Skeletal muscle cell (primary cell): ENCODE data around the gene ATAD2B.

Experiments
- DNase-seq: peaks from one replicate; pipeline ENCODE4 v3.0.0-alpha.2; 2010; ENCODE audit warnings: low read depth
- H3K4me3 ChIP-seq: 2 replicates; pipeline ENCODE4 v1.5.1; 2011; ENCODE audit warnings: low read depth, mild to moderate bottlenecking, control low read depth, low read length, moderate library complexity

The ATAD2B gene

DNA sequence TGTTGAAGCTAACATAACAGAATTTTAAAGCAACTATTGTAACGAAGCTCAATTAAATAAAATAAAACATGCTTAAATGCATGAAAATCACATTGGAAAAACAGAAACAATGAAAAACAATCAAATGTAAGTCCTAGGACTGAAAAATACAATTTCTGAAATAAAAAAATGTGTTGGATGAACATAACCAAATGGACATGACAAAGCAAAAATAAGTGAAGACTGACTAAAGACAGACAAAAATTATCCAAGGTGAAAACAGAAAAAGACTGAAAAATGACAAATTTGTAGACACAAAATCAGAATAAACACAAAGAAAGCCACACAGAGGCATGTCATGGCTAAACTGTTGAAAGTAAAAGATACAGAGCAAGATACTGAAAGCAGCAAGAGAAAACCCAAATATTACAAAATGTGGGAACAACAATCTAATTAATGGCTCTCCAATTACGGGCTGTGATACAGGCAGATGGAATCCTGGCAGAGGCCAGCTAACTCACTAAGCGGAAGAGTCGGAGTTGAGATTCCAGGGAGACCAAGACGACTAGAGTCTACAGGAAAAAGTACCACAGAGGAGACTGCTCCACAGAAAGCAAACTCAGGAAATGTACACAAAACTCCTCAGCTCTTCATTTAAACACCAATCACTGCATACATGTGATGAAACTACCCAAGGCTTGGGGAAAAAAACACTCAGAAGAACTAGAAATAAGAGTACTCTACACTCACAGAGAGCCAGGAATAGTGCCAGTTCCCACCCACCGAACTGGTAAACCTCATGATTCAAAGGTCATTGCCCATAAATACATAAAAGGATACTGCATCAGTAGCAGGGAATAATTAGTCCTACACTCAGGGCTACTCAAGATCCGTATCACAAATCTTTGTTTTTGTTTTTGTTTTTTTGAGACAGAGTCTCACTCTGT lies 83.6 kb downstream of the ATAD2B start:
- no peak for DNase-seq
- H3K4me3 ChIP-seq = no peak overlapping the region

DNA sequence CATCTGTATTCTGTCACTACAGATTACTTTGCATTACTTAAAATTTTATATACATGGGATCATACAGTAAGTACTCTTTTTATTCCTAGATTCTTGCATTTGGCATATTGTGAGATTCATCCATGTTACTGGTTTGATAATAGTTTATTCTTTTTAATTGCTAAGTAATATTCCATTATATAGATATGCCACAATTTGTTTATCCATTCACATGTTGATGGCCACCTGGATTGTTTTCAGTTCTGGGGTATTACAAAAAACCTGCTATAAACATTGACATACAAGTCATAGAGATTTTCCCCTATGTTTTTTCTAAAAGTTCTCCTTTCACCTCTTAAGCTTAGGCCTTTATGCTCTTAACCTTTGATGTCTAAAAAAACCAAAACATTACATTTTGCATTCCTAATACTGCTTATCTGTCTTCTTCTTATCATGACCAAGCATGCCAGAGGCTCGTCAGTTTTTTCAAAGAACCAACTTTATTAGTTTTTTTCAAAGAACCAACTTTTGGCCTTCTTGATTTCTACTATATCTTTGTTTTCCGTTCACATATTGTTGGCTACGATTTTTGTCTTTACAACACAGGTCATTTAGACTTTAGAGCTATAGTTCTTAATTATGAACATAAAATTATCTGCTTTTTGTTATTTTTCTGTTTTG lies 86.9 kb downstream of the ATAD2B start:
- H3K4me3 ChIP-seq = no peak overlapping the region
- DNase-seq = no peak

GRCh38 chr2:23838996-23839395 lies 87.9 kb downstream of the ATAD2B start:
- no peak overlapping the region for H3K4me3 ChIP-seq
- no peak for DNase-seq

GRCh38 chr2:23838581-23838980 lies 88.3 kb downstream of the ATAD2B start:
- DNase-seq = no peak
- H3K4me3 ChIP-seq = no peak overlapping the region

- no peak for DNase-seq
- H3K4me3 ChIP-seq = no peak overlapping the region
Measured at GRCh38 chr2:23837871-23838270, 89.1 kb downstream of the ATAD2B start.

DNA sequence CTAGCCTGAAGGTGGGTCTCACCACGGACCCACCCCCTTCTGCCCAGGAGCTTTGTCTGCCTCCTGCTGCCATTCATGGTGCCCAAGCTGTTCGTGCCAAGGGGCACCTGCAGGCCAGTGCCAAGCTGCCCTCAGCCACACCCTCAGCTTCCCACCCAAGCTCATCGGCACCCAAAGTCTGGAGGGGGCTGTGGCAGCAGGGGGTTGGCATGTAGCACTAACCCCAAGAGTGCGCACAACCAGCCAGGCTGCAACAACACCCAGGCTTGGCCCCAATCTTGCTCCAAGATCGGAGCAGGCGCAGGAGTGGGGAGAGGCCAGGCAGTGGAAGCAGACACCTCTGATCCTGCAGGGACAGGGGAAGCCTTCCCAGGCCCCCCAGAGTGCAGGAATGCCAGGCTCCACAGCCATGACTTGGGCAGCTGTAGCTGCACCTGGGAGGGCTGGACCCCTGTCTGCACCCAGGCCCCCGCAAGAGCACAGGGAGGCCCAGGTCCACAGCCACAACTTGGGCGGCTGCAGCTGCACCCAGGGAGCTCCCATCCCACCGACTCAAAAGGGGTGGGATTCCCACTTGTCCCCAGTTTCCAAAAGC lies 89.9 kb downstream of the ATAD2B start:
- no peak for DNase-seq
- H3K4me3 ChIP-seq = no peak overlapping the region

- no peak overlapping the region for H3K4me3 ChIP-seq
- no peak for DNase-seq
Measured at GRCh38 chr2:23836505-23836904, 90.4 kb downstream of the ATAD2B start.

DNA sequence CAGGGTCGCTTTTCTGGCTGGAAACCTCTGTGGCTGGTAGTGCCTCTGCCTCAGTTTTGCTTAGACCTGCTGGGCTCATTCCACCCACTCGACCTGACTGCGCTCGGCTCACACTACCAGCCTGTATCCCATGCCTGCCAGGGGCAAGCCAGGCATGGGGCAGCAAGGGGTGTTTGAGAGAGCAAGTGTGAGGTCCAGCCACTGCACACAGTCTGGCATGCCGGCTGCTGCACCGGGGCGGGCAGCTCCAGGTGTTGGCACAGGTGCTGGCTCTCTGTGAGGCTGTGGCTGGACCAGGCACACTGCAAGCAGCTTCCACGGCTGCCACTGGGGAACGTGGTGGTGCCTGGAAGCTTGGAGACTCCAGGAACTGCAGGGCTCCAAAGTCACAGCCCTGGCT lies 90.9 kb downstream of the ATAD2B start:
- no peak for DNase-seq
- no peak overlapping the region for H3K4me3 ChIP-seq

GRCh38 chr2:23835423-23835822 lies 91.5 kb downstream of the ATAD2B start:
- no peak for DNase-seq
- H3K4me3 ChIP-seq = no peak overlapping the region

GRCh38 chr2:23828986-23829385 lies 97.9 kb downstream of the ATAD2B start:
- no peak for DNase-seq
- H3K4me3 ChIP-seq = no peak overlapping the region

GRCh38 chr2:23828256-23828980 lies 98.5 kb downstream of the ATAD2B start:
- no peak for DNase-seq

DNA sequence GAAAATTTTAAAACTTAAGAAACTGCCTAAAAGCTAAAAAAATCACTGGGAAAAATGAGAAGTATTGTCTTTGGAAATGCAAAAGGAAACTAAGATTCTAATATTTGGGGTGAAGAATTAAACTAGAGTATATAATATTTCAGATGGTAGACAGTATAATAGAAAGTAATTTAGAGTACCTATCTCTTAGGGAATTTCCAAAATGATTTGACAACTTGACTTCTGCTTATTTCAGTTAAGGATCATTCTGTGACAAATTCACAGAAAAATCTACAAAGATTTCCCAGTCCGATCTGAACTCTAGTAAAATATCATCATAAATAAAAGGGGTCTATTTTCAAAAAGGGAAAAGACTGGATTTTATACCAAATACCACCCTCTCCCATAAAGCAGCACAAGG lies 99.6 kb downstream of the ATAD2B start:
- DNase-seq = no peak
- H3K4me3 ChIP-seq = no peak overlapping the region

More at GRCh38 chr2:23828256-23828980, 98.5 kb downstream of the ATAD2B start:
- no peak overlapping the region for H3K4me3 ChIP-seq

- DNase-seq = no peak
- no peak overlapping the region for H3K4me3 ChIP-seq
Measured at GRCh38 chr2:23826771-23827170, 100.2 kb downstream of the ATAD2B start.

DNA sequence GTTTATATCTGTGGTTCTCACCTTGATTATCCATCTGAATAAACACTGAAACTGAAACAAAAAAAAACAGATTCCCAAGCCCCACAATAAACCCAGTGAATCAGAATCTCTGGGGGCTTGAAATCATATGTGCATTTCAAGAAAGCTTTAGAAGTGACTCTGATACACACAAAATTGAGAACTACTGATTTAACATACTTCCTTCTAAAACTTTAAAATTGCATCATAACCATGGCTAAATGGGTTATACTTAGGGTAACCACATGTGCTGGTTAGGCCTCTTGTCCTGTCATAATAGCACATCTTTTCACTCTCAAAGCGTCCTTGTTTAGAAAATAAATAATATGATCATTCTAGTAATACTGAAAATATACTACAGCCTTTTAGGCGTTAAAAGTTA lies 100.9 kb downstream of the ATAD2B start:
- no peak for DNase-seq
- H3K4me3 ChIP-seq = no peak overlapping the region

GRCh38 chr2:23824777-23825212 lies 102.1 kb downstream of the ATAD2B start:
- H3K4me3 ChIP-seq = no peak overlapping the region
- DNase-seq = no peak

GRCh38 chr2:23823863-23824262 lies 103.1 kb downstream of the ATAD2B start:
- H3K4me3 ChIP-seq = no peak overlapping the region

GRCh38 chr2:23814963-23815362 lies 112.0 kb downstream of the ATAD2B start:
- no peak overlapping the region for H3K4me3 ChIP-seq
- DNase-seq = no peak

More at GRCh38 chr2:23823863-23824262, 103.1 kb downstream of the ATAD2B start:
- DNase-seq = no peak

DNA sequence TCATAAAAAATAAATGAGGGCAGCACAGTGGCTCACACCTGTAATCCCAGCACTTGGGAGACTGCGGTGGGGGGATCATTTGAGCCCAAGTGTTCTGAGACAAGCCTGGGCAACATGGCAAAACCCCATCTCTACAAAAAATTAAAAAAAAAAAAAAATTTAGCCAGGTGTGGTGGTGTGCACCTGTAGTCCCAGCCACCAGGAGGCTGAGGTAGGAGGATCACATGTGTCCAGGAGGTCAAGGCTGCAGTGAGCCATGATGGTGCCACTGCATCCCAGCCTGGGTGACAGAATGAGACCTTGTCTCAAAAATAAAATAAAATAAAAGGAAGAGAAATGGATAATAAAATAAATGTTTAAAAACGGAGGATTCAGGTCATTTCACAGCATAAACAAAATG lies 113.5 kb downstream of the ATAD2B start:
- no peak for DNase-seq
- H3K4me3 ChIP-seq = no peak overlapping the region

DNA sequence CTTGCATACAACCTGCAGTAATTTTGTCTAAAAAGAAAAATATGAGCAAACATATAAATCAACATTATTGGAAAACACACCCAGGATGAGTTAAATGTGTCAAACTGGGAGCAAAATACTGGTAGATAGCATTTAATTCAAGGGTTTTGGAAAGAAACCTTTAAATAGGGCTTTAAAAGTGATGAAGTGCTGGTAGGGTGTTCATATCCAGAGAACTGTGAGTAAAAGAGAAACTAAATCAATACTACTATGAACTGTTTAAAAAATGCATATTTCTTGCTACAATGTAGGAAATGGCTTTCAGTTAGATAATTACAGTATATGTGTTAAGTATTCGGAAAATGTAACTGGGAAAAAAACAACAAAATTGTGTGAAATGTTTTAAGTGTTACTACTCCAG lies 117.8 kb downstream of the ATAD2B start:
- no peak for DNase-seq
- no peak overlapping the region for H3K4me3 ChIP-seq
